H1 (cell line): ENCODE measurements around the gene KLK4. TPM values are rescaled to one million over a fixed set of nuclear protein-coding genes. Genes with fewer than 3 reads are reported as not detected.

Experiments
- EZH2 ChIP-seq: fragments of 200-600 bp; sonication (generic); IDR thresholded peaks from 2 replicates; pipeline ENCODE4 v1.7.1; 2012; ENCODE audit warnings: low read depth, mild to moderate bottlenecking, moderate library complexity, low read length, inconsistent platforms; ENCODE audit not compliant: severe bottlenecking
- GTF2F1 ChIP-seq: IDR thresholded peaks from 2 replicates; pipeline ENCODE4 v1.6.1; 2012; ENCODE audit warnings: low read depth, low read length, improper control_type of control experiment, borderline replicate concordance
- polyA plus RNA-seq, 7 experiments: library from polyadenylated mRNA; depleted of rRNA in 3 of 7; stranded (reverse) in 5 of 7; unstranded in 2 of 7; fragments of >200 nt in 5 of 7; fragments of 200-250 nt in 2 of 7; gene quantifications; 1 replicate in 5 of 7; 2 replicates in 1 of 7; 4 replicates in 1 of 7; pipeline versions ENCODE4 v1.2.1 to v1.2.3, GENCODE V29; 2011 to 2013; ENCODE audit warnings: missing spikeins in 2 of 7, mixed read lengths in 2 of 7
- total RNA-seq: library from RNA; stranded (reverse); fragmentation: NEBNext Ultra II Directional; extraction: Animal tissue kit (Norgen Biotek cat#: 25700); gene quantifications from 2 replicates; pipeline ENCODE4 v1.2.1, GENCODE V29; 2021

Gene KLK4
- total and polyA plus RNA-seq, 2 of the 8 experiments (the other 6 are each of a cell fraction or from before 2014, with no cell fraction given) = 0.44 TPM; not detected in 1

DNA sequence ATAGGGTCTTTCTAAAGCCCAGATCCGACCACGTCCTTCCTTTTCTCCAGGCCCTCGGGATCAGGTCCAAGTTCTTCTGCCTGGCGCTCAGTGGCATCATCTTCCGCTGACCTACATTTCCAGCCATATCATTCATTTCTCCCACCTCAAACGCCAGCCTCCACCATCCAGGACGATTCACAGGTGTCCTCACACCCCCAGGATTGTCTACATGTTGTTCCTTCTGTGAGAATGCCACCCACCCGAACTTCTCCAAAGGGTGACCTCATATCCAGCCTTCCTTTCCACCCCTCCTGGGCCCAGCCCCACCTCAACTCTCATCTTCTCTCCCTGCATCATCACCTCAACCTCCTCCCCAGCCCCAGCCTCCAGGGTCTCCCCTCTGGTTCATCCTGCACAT, 46.4 kb upstream of the KLK4 start (continued):
- TF ChIP-seq EZH2 = no peak
- no peak for TF ChIP-seq GTF2F1
- TF ChIP-seq, all 59 proteins: peak for 0
